Measurements from ENCODE around the gene PHF12. TPM values are rescaled to one million over a fixed set of nuclear protein-coding genes. Genes with fewer than 3 reads are reported as not detected.
A peak's percentile ranks its signal among the peaks of the same experiment; 100 is the strongest.

PHF12 gene
- total RNA-seq, 1 experiment from 2014 or later: 79.1 TPM

DNA sequence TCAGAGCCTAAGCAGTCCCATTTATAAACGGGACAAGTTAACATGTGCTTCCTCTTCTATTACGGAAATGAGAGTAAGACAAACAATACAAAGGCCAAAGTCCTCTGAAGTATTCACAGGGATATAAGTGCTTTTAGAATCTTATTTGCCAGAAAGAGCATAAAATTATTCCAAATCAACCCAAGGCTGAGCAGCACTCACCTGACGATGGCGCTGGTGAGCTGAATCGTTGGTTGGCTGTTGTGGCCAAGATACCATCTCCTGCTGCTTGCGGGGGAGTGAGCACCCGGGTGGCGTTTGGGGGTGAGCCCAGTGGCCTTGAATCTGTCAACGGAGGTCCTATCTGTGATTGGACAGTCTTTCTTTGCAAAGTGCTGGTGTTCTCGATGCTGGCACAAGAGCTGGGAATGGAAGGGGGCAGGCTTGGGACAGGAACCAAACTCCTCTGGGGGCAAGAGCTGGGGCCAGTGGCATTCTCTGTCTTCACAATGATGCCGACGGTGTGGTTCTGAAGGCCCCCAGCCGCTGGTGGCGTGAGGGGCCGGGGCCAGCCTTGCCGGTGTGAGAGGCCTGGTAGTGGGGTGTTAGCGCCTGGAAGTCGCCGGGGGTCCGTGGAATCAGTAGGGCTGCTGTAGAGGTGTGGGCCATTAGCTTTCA is 38.9 kb downstream of the PHF12 start:
- TF ChIP-seq TCF7L2 (IDR thresholded peaks at IDR 0.05; ENCODE audit: low read depth, low read length) (no peak), SIN3A (IDR thresholded peaks at IDR 0.05; ENCODE audit: borderline replicate concordance, insufficient read depth, low read depth, low read length) (no peak), POLR2AphosphoS5 (IDR thresholded peaks at IDR 0.05; ENCODE audit: low read depth, low read length) (no peak)
- TF ChIP-seq, protein P1, sequence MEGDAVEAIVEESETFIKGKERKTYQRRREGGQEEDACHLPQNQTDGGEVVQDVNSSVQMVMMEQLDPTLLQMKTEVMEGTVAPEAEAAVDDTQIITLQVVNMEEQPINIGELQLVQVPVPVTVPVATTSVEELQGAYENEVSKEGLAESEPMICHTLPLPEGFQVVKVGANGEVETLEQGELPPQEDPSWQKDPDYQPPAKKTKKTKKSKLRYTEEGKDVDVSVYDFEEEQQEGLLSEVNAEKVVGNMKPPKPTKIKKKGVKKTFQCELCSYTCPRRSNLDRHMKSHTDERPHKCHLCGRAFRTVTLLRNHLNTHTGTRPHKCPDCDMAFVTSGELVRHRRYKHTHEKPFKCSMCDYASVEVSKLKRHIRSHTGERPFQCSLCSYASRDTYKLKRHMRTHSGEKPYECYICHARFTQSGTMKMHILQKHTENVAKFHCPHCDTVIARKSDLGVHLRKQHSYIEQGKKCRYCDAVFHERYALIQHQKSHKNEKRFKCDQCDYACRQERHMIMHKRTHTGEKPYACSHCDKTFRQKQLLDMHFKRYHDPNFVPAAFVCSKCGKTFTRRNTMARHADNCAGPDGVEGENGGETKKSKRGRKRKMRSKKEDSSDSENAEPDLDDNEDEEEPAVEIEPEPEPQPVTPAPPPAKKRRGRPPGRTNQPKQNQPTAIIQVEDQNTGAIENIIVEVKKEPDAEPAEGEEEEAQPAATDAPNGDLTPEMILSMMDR (IDR thresholded peaks at IDR 0.05): peak; percentile 71
- BruUV-seq (replicated peaks): no TSS peak
- ChIA-PET POLR2A (no interaction called here), CTCF (interaction anchor here (0.9 kb wide), 1 partner anchor 9 kb away, joined by 3 read pairs; the partner anchor contains the start of gene DHRS13)
- Histone ChIP-seq H3K27me3 (ENCODE audit: control insufficient read depth, insufficient read depth, low read length) (no peaks in the 10 kb centered on the region), H3K9me3 (ENCODE audit: control insufficient read depth, insufficient read depth, low read depth, low read length) (no peaks in the 10 kb centered on the region), H3K36me3 (ENCODE audit: control insufficient read depth, insufficient read depth, low read length) (peaks cover 47% of the 10 kb centered on the region), H3K4me3 (ENCODE audit: low read depth in 2 of 2, low read length in 2 of 2) (no peak overlapping the region), H3K27ac (ENCODE audit: low read length) (no peak overlapping the region), H3K4me1 (ENCODE audit: control insufficient read depth, insufficient read depth, low read length) (no peaks in the 10 kb centered on the region)
- DNase-seq (ENCODE audit: low read depth, low spot score) (no peak), ATAC-seq (no peak)
- intact Hi-C loops (cut with micrococcal nuclease; ENCODE audit: unreplicated experiment): no loop called here
- in situ Hi-C loops (cut with HindIII; ENCODE audit: low pct_unique_long_range_greater_than_20kb, low sequenced_read_pairs): no loop called here

DNA sequence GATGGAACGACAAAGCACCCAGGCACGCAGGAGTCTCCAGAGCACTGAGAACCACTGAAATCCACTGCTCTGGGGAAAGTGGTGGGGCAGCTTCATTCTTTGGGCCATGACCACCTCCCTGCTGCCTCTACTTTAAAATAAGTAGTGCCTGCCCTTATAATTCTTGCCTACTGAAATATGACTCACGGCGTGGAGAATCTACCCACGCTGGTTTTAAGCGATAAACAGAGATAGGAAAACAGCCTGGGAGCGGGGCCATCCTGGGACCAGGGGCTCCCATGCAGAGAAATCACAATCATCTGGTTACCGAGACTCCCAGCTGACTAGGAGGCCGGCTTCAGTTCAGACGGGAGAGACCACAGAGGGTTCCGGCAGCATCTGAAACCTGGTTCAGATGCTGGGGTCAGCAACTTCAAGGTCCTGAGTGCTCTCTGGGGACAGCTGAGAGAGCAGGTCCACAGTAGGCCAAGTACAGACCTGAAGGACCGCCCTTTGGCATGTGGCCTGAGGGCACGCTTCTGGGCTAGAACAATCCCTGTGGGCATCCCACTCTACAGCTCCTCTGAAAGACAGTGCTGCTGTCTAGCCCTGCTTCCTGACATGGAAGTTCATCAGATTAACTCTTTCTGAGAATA is 39.8 kb downstream of the PHF12 start:
- in situ Hi-C loops (cut with HindIII; ENCODE audit: low pct_unique_long_range_greater_than_20kb, low sequenced_read_pairs): no loop called here
- Histone ChIP-seq H3K4me1 (ENCODE audit: control insufficient read depth, insufficient read depth, low read length) (no peaks in the 10 kb centered on the region), H3K27ac (ENCODE audit: low read length) (no peak overlapping the region), H3K9me3 (ENCODE audit: control insufficient read depth, insufficient read depth, low read depth, low read length) (no peaks in the 10 kb centered on the region), H3K27me3 (ENCODE audit: control insufficient read depth, insufficient read depth, low read length) (no peaks in the 10 kb centered on the region), H3K36me3 (ENCODE audit: control insufficient read depth, insufficient read depth, low read length) (peaks cover 39% of the 10 kb centered on the region), H3K4me3 (ENCODE audit: low read depth in 2 of 2, low read length in 2 of 2) (no peak overlapping the region)
- TF ChIP-seq, protein P2, sequence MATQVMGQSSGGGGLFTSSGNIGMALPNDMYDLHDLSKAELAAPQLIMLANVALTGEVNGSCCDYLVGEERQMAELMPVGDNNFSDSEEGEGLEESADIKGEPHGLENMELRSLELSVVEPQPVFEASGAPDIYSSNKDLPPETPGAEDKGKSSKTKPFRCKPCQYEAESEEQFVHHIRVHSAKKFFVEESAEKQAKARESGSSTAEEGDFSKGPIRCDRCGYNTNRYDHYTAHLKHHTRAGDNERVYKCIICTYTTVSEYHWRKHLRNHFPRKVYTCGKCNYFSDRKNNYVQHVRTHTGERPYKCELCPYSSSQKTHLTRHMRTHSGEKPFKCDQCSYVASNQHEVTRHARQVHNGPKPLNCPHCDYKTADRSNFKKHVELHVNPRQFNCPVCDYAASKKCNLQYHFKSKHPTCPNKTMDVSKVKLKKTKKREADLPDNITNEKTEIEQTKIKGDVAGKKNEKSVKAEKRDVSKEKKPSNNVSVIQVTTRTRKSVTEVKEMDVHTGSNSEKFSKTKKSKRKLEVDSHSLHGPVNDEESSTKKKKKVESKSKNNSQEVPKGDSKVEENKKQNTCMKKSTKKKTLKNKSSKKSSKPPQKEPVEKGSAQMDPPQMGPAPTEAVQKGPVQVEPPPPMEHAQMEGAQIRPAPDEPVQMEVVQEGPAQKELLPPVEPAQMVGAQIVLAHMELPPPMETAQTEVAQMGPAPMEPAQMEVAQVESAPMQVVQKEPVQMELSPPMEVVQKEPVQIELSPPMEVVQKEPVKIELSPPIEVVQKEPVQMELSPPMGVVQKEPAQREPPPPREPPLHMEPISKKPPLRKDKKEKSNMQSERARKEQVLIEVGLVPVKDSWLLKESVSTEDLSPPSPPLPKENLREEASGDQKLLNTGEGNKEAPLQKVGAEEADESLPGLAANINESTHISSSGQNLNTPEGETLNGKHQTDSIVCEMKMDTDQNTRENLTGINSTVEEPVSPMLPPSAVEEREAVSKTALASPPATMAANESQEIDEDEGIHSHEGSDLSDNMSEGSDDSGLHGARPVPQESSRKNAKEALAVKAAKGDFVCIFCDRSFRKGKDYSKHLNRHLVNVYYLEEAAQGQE (IDR thresholded peaks at IDR 0.05; ENCODE audit: insufficient read depth in 1 of 2, low read depth in 2 of 2, low read length in 1 of 2): no peak
- TF ChIP-seq SIN3A (IDR thresholded peaks at IDR 0.05; ENCODE audit: borderline replicate concordance, insufficient read depth, low read depth, low read length) (no peak), POLR2AphosphoS5 (IDR thresholded peaks at IDR 0.05; ENCODE audit: low read depth, low read length) (no peak), TCF7L2 (IDR thresholded peaks at IDR 0.05; ENCODE audit: low read depth, low read length) (no peak)
- TF ChIP-seq, protein P1 (IDR thresholded peaks at IDR 0.05): no peak
- DNase-seq (ENCODE audit: low read depth, low spot score): no peak
- ChIA-PET CTCF (no interaction called here), POLR2A (no interaction called here)
- no TSS peak for BruUV-seq (replicated peaks)
- ATAC-seq: no peak
- intact Hi-C loops (cut with micrococcal nuclease; ENCODE audit: unreplicated experiment): no loop called here
